KG1 (cell line): ENCODE measurements around the gene GPR132.
A peak's percentile ranks its signal among the peaks of the same experiment; 100 is the strongest.
"Not testable (repeated sequence)": the region's sequence is repeated elsewhere in the genome, so short reads cannot be mapped to it uniquely, and the experiment has no call there.

Experiments used
- DNase-seq: peaks from one replicate; lab custom pipeline; 2025; lab: John Stamatoyannopoulos, UW

The GPR132 gene, protein sequence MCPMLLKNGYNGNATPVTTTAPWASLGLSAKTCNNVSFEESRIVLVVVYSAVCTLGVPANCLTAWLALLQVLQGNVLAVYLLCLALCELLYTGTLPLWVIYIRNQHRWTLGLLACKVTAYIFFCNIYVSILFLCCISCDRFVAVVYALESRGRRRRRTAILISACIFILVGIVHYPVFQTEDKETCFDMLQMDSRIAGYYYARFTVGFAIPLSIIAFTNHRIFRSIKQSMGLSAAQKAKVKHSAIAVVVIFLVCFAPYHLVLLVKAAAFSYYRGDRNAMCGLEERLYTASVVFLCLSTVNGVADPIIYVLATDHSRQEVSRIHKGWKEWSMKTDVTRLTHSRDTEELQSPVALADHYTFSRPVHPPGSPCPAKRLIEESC

DNA sequence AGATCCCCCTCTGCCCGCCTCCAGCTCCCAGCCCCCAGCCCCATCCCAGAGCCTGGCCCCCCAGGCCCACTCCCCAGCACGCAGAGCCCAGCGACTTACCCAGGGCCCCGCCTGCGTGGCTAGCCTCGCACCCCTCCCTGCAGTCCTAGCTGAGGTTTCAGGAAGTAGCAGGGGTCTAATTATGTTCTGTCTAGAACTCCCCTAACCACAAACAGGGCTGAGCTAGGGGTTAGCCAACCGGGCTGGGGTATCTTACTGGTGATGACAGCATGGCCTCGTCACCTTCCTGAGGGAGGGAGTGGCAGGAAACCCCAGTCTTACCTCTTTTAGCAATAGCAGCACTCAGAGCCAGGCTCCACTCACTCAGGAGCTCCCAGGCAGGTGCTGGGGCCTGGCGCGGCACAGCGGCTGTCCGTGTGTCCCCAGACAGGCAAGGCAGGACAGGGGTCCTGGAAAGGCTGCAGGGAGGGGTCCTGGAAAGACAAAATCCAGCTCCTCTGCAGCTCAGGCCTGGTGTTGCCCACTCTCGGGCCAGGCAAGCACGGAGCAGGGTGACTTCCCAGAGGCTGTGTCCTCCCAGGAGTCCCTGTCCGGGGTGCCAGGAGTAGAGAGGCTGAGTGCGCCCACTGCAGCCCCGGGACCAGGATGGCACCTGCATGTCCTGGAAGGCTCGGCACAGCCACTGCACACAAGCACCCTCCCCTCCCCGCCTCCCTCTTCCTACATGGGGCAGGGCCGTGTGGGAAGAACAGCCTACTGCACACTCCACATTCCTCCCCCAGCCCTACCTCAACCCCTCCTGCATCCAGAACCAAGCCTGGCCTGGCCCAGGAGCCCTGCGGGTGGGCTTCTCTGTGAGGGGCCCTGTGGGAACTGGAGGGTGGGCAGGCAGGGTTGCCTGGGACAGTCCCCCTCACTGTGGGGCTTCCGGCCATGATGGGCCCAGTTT lies at the start of gene GPR132:
Gene GPR132 (minus strand): TSS at position 151 of the 949 bp plus-strand sequence. CDS start 10,010 bp downstream, outside the sequence.
- DNase-seq, result peak; percentile 73

DNA sequence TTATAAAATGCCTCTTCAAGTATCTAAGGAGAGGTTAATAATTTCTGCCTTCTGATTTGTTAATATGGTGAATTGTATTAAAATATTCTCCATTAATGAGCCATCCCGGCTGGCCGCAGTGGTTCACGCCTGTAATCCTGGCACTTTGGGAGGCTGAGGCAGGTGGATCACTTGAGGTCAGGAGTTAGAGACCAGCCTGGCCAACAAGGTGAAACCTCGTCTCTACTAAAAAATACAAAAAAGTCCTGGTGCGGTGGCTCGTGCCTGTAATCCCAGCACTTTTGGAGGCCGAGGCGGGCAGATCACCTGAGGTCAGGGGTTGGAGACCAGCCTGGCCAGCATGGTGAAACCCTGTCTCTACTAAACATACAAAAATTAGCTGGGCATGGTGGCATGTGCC lies 44.0 kb upstream of the GPR132 start:
- DNase-seq, result not testable (repeated sequence)

DNA sequence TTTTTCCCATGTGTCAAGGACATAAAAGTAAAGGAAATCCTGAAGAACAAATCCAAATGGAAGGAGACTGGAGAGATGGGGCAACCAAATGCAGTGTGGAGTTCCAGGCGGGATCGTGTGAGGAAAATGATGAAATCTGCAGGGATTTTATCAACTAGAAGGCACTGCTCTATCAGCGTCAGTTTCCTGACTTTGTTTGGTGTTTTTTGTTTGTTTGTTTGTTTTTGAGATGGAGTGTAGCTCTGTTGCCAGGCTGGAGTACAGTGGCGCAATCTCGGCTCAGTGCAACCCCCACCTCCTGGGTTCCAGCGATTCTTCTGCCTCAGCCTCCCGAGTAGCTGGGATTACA lies 43.3 kb upstream of the GPR132 start:
- no peak for DNase-seq

DNA sequence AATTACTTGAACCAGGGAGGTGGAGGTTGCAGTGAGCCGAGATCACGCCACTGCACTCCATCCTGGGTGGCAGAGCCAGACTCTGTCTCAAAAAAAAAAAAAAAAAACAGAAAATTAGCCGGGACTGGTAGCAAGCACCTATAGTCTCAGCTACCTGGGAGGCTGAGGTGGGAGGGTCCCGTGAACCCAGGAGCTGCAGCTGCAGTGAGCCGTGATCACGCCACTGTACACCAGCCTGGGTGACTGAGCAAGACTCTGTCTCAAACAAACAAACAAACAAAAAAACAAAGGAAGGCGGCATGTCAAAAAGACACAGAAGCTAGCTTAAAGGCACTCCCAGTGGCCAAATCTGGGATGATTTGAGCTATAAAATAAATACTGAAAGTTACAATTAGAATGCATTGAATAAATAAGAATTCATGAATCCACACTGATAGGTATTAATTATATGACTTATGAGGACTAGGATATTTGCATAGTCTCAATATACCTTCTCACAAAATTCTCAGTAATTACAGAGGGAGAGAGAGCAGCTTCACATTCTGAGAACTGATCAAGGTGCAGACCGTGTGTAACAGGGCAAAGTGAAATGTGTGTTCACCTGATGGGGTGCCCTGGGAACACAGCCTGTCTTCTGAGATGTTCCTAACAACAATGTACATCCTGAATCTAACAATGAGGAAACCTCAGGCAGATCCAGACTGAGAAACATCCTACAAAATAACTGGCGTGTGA lies 42.7 kb upstream of the GPR132 start:
- DNase-seq, result no peak

DNA sequence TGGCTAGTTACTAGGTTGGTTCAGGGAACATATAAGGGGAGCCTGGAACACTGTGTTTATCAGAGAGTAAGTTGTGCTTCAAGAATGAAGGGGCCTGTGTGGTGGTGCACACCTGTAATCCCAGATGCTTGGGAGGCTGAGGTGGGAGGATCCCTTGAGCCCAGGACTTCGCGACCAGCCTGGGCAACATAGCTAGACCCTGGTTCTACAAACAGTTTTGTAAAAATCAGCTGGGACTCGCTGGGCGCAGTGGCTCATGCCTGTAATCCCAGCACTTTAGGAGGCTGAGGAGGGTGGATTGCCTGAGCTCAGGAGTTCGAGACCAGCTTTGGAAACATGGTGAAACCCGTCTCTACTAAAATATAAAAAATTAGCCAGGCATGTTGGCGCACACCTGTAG lies 42.1 kb upstream of the GPR132 start:
- no peak for DNase-seq

DNA sequence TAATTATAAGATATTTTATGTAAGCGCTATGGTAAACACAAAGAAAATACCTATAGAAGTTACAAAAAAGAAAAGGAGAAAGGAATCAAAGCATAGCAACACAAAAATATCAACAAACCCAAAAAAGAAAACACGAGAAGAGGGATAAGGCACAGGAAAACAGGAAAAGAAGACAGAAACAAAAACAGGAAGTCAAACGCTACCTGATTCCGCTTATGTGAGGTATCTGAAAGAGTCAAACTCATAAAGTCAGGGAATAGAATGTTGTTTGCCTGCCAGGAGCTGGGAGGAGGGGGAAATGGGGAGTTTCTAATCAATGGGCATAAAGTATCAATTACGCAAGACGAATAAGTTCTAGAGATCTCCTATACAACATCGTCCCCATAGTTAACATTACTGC lies 39.9 kb upstream of the GPR132 start:
- DNase-seq, result no peak

DNA sequence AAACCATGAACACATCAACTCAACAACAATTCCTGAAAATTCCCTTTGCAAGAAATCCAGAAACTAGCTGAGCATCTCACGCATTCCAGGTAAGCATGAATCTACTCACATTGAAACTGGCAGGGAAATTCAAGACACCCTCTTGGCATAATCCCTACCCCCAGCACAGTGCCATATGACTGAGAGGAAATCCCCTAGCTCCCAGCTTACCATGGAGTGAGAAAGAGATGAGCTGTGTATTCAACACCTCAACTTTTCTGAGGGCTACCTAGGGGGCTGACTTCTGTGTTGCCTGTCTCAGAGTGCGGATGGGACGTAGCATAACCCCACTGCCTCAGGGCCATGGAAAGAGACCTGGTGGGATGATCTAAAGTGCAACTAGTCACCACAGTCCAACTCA lies 37.7 kb upstream of the GPR132 start:
- DNase-seq, result no peak

DNA sequence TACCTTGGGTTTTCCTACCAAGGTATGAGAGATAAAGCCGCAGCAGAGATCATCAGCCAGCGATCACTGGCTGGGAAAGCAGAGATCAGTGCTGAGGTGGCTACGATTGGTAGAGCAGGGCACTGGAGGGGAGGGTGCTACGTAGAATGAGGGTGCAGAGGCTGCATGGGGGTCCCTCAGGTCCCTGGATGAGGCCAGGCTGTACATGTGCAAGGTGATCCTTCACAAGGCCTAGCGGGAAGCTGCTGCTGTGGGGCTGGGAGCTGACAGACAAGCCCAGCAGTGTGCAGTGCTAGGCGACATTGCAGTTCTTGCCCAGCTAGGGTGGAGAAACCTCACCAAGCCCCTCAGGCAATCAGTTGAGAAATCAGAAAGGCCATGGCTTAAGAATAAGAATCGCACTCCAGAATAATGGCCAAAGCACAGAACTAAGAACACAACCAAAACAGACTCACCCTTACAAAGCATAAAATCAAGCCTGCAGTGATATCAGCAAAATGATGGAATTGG lies 37.2 kb upstream of the GPR132 start:
- DNase-seq, result no peak

DNA sequence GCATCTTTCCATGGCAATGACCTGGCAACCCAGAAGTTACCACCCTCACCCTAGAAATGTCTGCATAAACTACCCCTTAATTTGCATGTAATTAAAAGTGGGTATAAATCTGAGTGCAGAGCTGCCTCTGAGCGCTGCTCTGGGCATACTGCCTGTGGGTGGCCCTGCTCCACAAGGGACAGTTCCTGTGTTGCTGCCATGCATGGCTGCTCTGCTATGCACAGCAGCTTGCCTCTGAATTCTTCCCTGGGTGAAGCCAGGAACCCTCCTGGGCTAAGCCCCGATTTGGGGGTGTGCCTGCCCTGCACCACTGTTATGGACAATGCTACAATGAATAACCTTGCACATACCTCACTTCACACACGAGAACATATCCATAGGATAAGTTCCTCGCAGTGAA lies 35.7 kb upstream of the GPR132 start:
- no peak for DNase-seq

DNA sequence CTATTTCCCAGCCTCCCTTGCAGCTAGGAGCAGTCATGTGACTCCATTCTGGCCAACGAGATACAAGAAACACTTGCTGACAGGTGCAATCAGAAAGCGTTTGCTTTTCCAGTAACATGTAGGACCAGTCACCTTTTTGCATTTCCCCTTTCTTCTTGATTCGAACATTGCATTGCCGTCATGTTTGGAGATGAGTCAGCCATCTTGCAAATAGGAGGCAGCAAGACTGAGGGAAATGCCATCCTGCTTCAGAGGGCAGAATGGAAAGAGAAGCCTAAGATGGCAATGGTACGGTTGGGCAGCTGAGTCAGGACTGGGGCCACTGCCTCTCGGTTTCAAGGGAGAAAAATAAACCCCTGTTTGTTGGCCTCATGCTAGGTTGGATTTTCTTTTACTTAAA lies 34.5 kb upstream of the GPR132 start:
- DNase-seq, result no peak

DNA sequence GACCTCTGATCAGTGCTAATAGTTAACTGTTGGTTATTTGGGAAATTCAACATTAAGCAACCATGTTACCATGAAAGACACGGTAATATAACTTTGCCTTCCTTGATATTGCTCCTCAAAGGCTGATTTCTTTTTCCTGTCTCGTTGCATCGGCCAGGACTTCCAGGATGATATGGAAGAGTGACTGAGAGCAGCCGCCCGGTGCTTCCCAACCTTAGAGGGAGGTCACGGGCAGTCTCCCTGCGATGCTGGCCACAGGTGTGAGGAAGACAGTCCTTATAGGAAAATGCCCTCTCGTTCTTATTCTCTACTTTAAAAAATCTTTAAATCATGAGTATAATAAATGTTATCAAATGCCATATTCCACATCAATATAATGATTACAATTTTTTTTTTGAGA lies 33.1 kb upstream of the GPR132 start:
- DNase-seq, result no peak

DNA sequence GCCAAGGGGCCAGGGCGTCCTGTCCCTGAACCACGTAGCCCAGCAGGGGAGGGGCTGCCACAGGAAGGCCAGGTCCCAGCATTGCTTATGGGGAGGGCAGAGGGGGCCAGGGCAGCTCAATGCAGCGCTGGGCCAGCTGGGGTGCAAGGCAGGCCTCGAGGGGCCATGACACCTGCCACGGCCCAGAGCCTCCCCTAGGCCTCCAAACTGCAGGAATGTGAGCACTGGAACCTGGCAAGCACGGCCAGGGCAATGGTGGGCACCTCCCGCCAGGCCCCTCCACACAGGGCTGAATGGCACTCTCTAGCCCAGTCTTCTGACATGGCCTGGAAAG lies 32.5 kb upstream of the GPR132 start:
- no peak for DNase-seq

DNA sequence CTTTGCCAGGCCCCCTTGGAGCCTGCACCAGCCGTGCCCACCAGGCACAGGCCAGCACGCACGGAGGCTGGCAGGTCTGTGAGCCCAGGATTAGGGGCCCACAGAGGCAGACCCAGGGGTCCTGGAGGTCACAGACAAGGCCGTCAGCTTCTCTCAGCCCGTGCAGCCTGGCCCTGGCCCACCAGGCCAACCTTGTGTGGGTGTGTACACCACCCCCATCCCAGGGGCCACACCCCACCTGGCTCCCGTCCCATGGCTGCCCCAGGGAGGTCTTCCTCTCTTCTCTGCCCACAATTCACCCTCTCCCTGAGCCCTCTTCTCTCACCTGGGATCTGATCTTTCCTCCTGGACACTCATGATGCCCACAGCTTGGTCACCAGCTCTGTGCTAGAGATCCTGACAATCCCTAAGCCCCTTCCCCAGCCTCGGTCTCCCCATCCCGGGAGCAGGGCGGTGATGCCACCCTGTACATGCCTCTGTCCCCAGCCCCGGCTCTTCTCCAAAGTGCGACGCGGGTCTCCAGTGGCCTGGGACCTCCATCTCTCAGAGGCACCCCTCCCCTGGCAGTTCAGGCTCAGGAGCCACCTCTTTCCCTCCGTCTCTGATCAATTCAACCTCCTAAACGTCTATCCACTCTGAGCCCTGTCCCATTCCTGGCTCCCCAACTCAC lies 31.1 kb upstream of the GPR132 start:
- no peak for DNase-seq

DNA sequence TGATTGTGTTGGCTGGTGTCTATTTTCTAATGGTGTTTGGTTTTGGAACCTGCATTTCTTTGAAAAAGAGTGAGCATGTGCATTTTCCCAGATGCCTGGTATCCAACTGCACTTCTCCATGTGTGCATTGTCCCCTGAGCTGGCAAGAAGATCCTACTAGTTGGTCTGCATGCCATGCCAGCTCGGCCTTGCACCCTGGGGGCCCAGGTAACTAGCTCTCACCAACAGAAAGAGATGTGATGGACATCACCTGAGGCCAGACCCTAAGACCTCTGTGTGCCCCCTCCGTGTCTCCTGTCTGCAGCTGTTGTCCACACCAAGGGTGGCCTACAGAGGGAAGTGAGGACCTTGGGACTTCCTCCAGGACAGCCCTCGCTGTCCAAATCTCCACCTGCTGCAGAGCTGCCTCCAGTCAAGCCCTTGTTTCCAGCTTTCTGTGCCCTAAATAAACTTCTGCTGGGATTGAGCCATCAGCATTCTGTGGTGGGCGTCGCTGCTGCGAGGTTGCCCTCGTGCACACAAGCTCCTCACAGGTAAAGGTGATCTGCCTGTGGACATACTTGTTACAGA lies 30.1 kb upstream of the GPR132 start:
- DNase-seq, result no peak

DNA sequence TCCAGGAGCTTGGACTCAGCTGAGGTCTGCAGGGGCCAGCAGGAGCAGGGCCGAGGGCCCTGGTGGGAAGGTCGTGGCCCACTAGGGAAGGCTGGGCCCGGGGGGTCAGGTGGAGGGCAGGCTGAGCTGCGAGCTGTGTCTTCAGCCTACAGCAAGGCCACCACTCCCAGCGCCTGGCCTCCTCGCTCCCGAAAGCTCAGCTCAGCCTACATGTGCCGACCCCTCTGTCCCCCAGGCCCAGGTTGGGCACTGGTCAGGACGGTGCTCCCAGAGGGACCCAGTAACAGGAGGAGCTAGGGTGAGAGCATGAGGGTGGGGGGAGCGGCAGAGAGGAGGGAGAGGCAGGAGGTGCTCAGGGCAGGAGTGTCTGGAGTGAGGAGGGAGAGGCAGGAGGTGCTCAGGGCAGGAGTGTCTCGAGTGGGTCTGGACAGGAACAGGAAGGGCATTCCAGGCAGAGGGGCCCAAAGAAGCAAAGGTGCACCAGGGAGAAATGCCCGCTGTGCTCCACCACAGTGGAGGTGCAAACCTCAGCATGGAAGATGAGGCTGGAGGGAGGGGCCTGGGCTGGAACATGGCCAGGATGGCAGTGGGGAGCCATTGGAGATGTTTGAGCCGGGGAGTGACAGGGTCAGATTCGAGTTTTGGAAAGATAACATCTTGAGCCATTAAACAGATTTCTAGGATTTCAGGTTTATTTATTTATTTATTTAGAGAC lies 29.1 kb upstream of the GPR132 start:
- DNase-seq, result no peak

DNA sequence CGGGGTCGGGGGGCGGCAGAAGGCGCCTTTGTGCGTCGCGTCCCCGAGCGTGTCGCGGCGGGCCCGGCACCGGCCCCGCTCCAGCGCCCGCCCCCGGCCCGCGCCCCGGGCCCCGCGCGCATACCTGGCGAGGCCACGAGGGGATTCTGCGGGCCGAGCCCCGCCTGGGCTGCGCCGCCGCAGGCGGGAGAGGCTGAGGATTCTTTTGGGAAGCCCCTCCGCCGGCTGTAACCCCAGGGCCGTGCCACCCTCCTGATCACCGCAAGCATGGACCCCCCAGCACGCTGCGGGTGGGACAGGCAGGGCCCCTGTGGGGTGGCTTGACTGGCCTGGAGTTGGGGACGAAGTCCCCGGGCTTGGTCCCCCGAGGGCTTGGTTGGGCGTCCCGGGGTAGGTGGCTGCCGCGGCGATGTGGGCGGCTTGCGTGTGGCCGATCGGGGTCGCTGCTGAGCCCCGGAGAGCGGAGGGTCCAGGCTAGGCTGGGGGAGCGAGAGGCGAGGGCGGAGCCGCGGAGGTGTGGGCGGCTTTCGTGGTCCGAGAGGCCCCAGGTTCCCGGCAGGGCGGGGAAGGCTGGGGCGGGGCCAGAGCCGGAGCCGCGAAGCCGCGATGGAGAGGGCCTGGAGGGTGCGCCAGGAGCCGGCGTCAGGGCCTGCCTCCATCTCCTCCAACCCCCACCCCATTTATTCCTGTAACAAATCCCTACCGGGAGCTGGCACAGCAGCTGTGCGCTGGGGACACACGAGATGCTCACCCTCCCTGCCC lies 28.4 kb upstream of the GPR132 start:
- DNase-seq, result no peak

DNA sequence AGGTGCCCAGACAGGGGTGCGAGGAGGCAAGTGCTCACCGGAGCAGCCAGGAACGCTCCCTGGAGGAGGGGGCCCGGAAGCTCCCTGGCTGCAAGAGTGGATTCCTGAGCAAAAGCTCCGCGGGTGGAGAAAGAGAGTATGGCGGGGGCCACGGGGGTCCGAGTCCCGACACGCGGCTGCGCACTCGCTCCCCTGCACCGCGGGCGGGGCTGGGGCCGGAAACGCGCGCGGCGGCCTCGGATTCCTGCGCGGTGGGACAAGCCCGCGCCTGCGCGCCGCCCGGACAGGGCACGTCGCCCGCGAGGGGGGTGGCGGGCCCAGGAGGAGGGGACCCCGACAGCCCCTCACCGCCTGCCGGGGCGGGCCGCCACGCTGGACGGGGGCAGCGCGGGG lies 27.8 kb upstream of the GPR132 start:
- DNase-seq, result no peak

DNA sequence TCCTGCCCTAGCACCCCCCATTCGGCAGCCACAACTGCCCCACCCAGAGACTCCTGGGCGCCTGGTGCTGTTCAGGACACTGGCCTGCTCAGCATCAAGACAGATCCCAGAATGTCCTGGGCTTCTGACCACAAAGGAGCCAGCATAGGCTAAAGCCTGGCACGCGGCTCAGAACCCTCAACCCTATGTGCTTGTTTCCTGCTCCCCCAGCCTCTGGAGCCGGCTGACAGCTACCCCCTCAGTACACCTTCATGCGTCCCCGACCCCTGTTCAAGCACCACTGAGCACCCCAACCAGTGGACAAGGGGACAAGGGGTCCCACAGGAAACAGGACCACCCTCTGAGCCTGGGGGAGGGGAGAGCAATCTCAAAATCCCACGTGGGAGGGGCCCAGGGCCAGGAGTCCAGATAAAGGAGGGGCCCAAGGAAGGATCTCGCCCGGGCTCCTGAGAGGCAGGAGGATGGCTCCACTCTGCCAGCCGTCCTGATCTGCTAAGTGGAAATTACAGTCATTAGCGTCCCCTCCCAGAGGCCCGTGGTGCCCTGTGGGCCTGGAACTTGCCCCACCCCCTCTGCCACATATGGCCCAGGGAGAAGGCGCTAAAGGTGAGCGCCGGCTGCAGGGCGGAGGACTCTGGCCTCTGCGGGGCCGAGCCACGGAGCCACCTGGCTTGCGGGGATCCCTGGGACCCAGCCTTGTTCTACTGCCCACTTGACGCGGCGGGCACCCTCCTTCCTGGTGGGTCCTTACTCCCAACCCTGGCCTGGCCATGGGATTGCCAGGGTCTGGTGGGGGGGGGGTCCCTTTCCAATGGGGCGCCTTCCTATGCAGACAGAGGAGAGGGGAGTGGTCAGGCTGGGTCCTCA lies 27.2 kb upstream of the GPR132 start:
- DNase-seq, result no peak

DNA sequence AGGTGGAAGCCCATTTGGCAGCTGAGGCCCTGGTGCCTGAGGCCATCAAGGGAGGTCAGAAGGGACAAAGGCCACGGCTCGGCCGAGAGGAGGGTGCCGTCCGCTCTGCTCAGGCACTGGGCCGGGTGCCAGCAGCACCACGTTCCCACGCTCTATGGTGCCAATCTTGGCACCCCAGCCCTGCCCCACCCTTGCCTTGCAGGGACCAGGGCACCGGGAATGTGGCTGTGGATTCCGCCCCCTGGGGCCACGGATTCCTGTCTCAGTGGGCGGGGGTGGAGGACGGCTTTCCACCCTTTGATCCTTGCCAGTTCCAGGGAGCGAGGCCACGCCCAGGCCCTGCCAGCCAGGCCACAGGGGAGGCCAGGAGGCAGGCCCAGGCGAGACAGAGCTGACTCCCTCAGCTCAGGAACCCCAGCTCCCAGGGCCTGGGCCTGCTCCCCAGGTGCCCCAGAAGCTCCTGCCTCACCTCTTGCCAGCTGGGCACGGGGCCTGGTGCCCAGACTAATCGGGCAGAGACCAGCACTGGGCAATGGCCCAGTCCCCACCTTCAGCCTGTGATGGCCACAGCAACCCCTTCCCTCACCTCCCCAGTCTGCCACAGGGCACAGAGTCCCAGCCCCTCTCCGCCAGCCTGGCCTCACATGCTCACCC lies 26.4 kb upstream of the GPR132 start:
- no peak for DNase-seq
